Upper lobe of left lung (tissue), 6 donors: ENCODE measurements around the gene SWAP70. TPM values are rescaled to one million over a fixed set of nuclear protein-coding genes. Genes with fewer than 3 reads are reported as not detected.

ENCODE experiments used
- ATAC-seq, 2 donors: fragments of 200-7000 bp; cut with Tn5 transposase; one replicate each; pipeline ENCODE4 v1.9.1; 2022; ENCODE audit warnings: mild to moderate bottlenecking in 2 of 2, moderate library complexity in 2 of 2; ENCODE audit not compliant: low FRiP score in 2 of 2
- DNase-seq, 2 donors: peaks; one replicate each; pipeline ENCODE4 v3.0.0-alpha.2; 2019 to 2020
- H3K27ac ChIP-seq, 4 donors: fragments of 200-600 bp; sonication (generic); one replicate each; pipeline ENCODE4 v1.5.1; 2016 to 2019
- H3K27me3 ChIP-seq, 4 donors: fragments of 200-600 bp; sonication (generic); one replicate each; pipeline ENCODE4 v1.5.1; 2017 to 2019
- H3K36me3 ChIP-seq, 4 donors: fragments of 200-600 bp; sonication (generic); one replicate each; pipeline ENCODE4 v1.5.1; 2016 to 2019
- H3K4me1 ChIP-seq, 4 donors: fragments of 200-600 bp; sonication (generic); one replicate each; pipeline ENCODE4 v1.5.1; 2018 to 2019
- H3K4me3 ChIP-seq, 4 donors: fragments of 200-600 bp; sonication (generic); one replicate each; pipeline ENCODE4 v1.5.1; 2017 to 2019; ENCODE audit warnings: mild to moderate bottlenecking in 2 of 4, moderate library complexity in 1 of 4
- H3K9me3 ChIP-seq, 4 donors: fragments of 200-600 bp; sonication (generic); one replicate each; pipeline ENCODE4 v1.5.1; 2018 to 2019
- EP300 ChIP-seq, 4 donors: sonication (generic); formaldehyde crosslinking; IDR thresholded peaks; one replicate each; pipeline ENCODE4 v1.5.1; 2017; ENCODE audit warnings: antibody characterized with exemption in 4 of 4, control low read depth in 2 of 4
- POLR2A ChIP-seq, 4 donors: fragments of 450-650 bp; IDR thresholded peaks; one replicate each; pipeline ENCODE4 v1.5.1; 2016 to 2017; ENCODE audit warnings: antibody characterized with exemption in 4 of 4, mild to moderate bottlenecking in 2 of 4
- POLR2AphosphoS5 ChIP-seq, 2 donors: sonication (generic); formaldehyde crosslinking; IDR thresholded peaks; one replicate each; pipeline ENCODE4 v1.5.1; 2017; ENCODE audit warnings: antibody characterized with exemption in 2 of 2
- WGBS, 2 donors: methylation state at CpG; one replicate each; pipeline ENCODE4 v1.1.5; 2017 to 2018; 5-methylcytosine and 5-hydroxymethylcytosine counted together
- total RNA-seq, 6 donors: library from RNA; depleted of rRNA in 4 of 6; stranded (reverse); fragments of >200 nt in 4 of 6; gene quantifications; one replicate each; pipeline versions ENCODE4 v1.1.0 to v1.2.1, GENCODE V29; 2016 to 2021
- TF ChIP-seq, protein P1 (sequence below), 6 experiments: fragments of 450-650 bp in 4 of 6; fragments of 200-600 bp in 2 of 6; sonication (generic) in 2 of 6; IDR thresholded peaks; one replicate each; pipeline ENCODE4 v1.5.1; 2016 to 2019; ENCODE audit warnings: antibody characterized with exemption in 6 of 6
- donor health status: DM: no; HTN: no; CAD: no; lungs with moderate emphysema.
- donor health status: DM: no; HTN: yes; CAD: no; lungs with severe emphysema.

SWAP70 gene
- total RNA-seq, 6 donors from 2014 or later = 31.4 to 80.4 (median 50.2) TPM

GRCh38 chr11:9697766-9698165 lies 33.9 kb downstream of the SWAP70 start:
- H3K9me3 ChIP-seq = no peaks in the 10 kb centered on the region
- H3K36me3 ChIP-seq = peaks cover 5 to 39% (median 13%) of the 10 kb centered on the region in 4 donors
- WGBS, 2 donors = 89% methylated on average over 3 to 4 of the region's 4 CpGs
- no peak overlapping the region for H3K27ac ChIP-seq
- TF ChIP-seq POLR2A (IDR thresholded peaks at IDR 0.05) = no peak
- TF ChIP-seq, protein P1, sequence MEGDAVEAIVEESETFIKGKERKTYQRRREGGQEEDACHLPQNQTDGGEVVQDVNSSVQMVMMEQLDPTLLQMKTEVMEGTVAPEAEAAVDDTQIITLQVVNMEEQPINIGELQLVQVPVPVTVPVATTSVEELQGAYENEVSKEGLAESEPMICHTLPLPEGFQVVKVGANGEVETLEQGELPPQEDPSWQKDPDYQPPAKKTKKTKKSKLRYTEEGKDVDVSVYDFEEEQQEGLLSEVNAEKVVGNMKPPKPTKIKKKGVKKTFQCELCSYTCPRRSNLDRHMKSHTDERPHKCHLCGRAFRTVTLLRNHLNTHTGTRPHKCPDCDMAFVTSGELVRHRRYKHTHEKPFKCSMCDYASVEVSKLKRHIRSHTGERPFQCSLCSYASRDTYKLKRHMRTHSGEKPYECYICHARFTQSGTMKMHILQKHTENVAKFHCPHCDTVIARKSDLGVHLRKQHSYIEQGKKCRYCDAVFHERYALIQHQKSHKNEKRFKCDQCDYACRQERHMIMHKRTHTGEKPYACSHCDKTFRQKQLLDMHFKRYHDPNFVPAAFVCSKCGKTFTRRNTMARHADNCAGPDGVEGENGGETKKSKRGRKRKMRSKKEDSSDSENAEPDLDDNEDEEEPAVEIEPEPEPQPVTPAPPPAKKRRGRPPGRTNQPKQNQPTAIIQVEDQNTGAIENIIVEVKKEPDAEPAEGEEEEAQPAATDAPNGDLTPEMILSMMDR (IDR thresholded peaks at IDR 0.05) = no peak
- TF ChIP-seq EP300 (IDR thresholded peaks at IDR 0.05) = no peak
- no peak for TF ChIP-seq POLR2AphosphoS5 (IDR thresholded peaks at IDR 0.05)
- no peak overlapping the region for H3K4me3 ChIP-seq
- H3K4me1 ChIP-seq = peaks cover 12 to 24% (median 15%) of the 10 kb centered on the region in 4 donors
- ATAC-seq (no peak), DNase-seq (no peak)
- H3K27me3 ChIP-seq = no peaks in the 10 kb centered on the region

DNA sequence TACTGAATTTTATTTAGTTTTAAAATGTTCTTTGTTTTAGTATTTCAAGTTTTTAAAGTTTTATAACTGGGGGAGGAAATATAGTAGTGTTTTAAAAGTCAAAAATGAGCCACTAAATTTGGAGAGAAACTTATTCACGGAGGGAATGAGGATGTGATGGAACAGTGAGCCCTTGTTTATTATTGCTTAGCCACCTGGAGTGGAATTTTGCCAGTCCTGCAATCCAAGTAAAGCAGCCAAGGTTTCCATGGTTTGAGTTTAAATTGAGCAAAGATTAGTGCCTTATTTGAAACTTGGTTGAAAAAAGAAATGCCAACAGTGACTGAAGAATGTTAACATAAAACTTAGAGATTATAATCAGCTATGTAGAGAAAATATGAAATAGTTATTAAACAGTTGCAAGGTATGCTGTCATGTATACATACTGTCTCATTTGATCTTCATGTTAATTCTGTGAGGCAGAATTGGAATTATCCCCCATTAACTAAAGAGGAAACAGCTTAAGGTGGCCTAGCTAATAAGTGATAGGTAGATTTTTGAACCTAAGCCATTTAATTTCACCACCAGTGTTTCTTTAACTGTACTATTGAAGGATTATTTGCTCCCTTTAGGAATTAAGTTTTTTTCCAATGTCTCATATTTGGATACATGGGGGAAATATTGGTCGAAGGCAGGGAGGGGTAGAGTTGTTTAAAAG lies 36.4 kb downstream of the SWAP70 start:
- DNase-seq = no peak
- peak overlapping the region in 2 of 4 donors; percentile 11 to 49 for H3K27ac ChIP-seq
- no peaks in the 10 kb centered on the region for H3K9me3 ChIP-seq
- H3K27me3 ChIP-seq = no peaks in the 10 kb centered on the region
- no peak for ATAC-seq
- H3K4me3 ChIP-seq = no peak overlapping the region
- peaks cover 3 to 27% (median 6%) of the 10 kb centered on the region in 4 donors for H3K36me3 ChIP-seq
- TF ChIP-seq, protein P1 (IDR thresholded peaks at IDR 0.05) = no peak
- H3K4me1 ChIP-seq = peaks cover 7 to 33% (median 10%) of the 10 kb centered on the region in 4 donors
- 47 to 63% methylated on average over 2 of the region's 2 CpGs for WGBS, 2 donors

GRCh38 chr11:9701799-9702198 lies 37.9 kb downstream of the SWAP70 start:
- H3K9me3 ChIP-seq = no peaks in the 10 kb centered on the region
- no peak overlapping the region for H3K4me3 ChIP-seq
- peaks cover 0 to 14% (median 1%) of the 10 kb centered on the region in 4 donors for H3K36me3 ChIP-seq
- no peaks in the 10 kb centered on the region for H3K27me3 ChIP-seq
- ATAC-seq (no peak), DNase-seq (no peak)
- peaks cover 7 to 36% (median 10%) of the 10 kb centered on the region in 4 donors for H3K4me1 ChIP-seq
- H3K27ac ChIP-seq = peak overlapping the region in 2 of 4 donors; percentile 12 to 32
- no peak for TF ChIP-seq EP300 (IDR thresholded peaks at IDR 0.05)
- no peak for TF ChIP-seq POLR2A (IDR thresholded peaks at IDR 0.05)
- 97 to 100% methylated on average over 1 of the region's 1 CpG for WGBS, 2 donors

- H3K9me3 ChIP-seq = no peaks in the 10 kb centered on the region
- peaks cover 0 to 3% (median 0%) of the 10 kb centered on the region in 4 donors for H3K36me3 ChIP-seq
- no peak for ATAC-seq
- TF ChIP-seq POLR2AphosphoS5 (IDR thresholded peaks at IDR 0.05) (no peak), EP300 (IDR thresholded peaks at IDR 0.05) (no peak), POLR2A (IDR thresholded peaks at IDR 0.05) (no peak)
- TF ChIP-seq, protein P1 (IDR thresholded peaks at IDR 0.05) = no peak
- no peaks in the 10 kb centered on the region for H3K27me3 ChIP-seq
- WGBS, 2 donors = 64 to 67% methylated on average over 6 of the region's 6 CpGs
- peak overlapping the region; percentile 28 to 64 (median 39) for H3K27ac ChIP-seq
- H3K4me3 ChIP-seq = no peak overlapping the region
- peaks cover 8 to 41% (median 13%) of the 10 kb centered on the region in 4 donors for H3K4me1 ChIP-seq
- no peak for DNase-seq
Measured at GRCh38 chr11:9703280-9703679, 39.4 kb downstream of the SWAP70 start.

GRCh38 chr11:9704037-9704436 lies 40.2 kb downstream of the SWAP70 start:
- DNase-seq (no peak), ATAC-seq (no peak)
- no peaks in the 10 kb centered on the region for H3K36me3 ChIP-seq
- H3K27ac ChIP-seq = peak overlapping the region in 2 of 4 donors; percentile 50 to 64
- TF ChIP-seq POLR2A (IDR thresholded peaks at IDR 0.05) (no peak), POLR2AphosphoS5 (IDR thresholded peaks at IDR 0.05) (no peak), EP300 (IDR thresholded peaks at IDR 0.05) (no peak)
- TF ChIP-seq, protein P1 (IDR thresholded peaks at IDR 0.05) = no peak
- no peaks in the 10 kb centered on the region for H3K9me3 ChIP-seq
- no peak overlapping the region for H3K4me3 ChIP-seq
- 82 to 97% methylated on average over 1 of the region's 1 CpG for WGBS, 2 donors
- H3K27me3 ChIP-seq = no peaks in the 10 kb centered on the region
- peaks cover 13 to 47% (median 19%) of the 10 kb centered on the region in 4 donors for H3K4me1 ChIP-seq
